PC-3 (cell line): ENCODE measurements around the gene NR3C1. TPM values are rescaled to one million over a fixed set of nuclear protein-coding genes. Genes with fewer than 3 reads are reported as not detected.

Experiments
- ATAC-seq: fragments of 200-7000 bp; cut with Tn5 transposase; 2 replicates; pipeline ENCODE4 v1.9.1; 2020; ENCODE audit warnings: mild to moderate bottlenecking, moderate library complexity
- BruUV-seq: library from RNA; stranded (reverse); fragments of 400-500 nt; replicated peaks from 2 replicates; lab custom pipeline; 2021; lab: Mats Ljungman, UMichigan
- CTCF ChIA-PET: fragments of 300-600 bp; sonication (Branson Sonifier 250); formaldehyde crosslinking; loops from one replicate; lab custom pipeline; 2022; ENCODE audit warnings: antibody characterized with exemption; lab: Charles Lee
- POLR2A ChIA-PET: fragments of 300-600 bp; sonication (Branson Sonifier 250); formaldehyde crosslinking; loops from one replicate; lab custom pipeline; 2022; ENCODE audit warnings: antibody characterized with exemption; ENCODE audit not compliant: unreplicated experiment; lab: Charles Lee
- DNase-seq: peaks from one replicate; pipeline ENCODE4 v3.0.0-alpha.2; 2015
- H2AFZ ChIP-seq: fragments of 300-600 bp; sonication (generic); 2 replicates; pipeline ENCODE4 v1.6.0; 2016; ENCODE audit warnings: antibody characterized with exemption, low read length
- H3F3A ChIP-seq: fragments of 300-600 bp; sonication (generic); one replicate; pipeline ENCODE4 v1.6.0; 2017; ENCODE audit warnings: antibody characterized with exemption, low read length, control low read depth, mild to moderate bottlenecking; ENCODE audit not compliant: unreplicated experiment
- H3K27ac ChIP-seq: fragments of 300-600 bp; sonication (generic); 2 replicates; pipeline ENCODE4 v1.5.1; 2016; ENCODE audit warnings: mild to moderate bottlenecking, low read length
- H3K27me3 ChIP-seq: fragments of 300-600 bp; sonication (generic); 2 replicates; pipeline ENCODE4 v1.6.1; 2016; ENCODE audit warnings: low read length, mixed read lengths
- H3K36me3 ChIP-seq: fragments of 300-600 bp; sonication (generic); 2 replicates; pipeline ENCODE4 v1.6.1; 2016; ENCODE audit warnings: low read depth, mixed run types, low read length, mixed read lengths
- H3K4me1 ChIP-seq: fragments of 300-600 bp; sonication (generic); 2 replicates; pipeline ENCODE4 v1.5.1; 2016; ENCODE audit warnings: low read length; ENCODE audit not compliant: insufficient read depth
- H3K4me2 ChIP-seq: fragments of 300-600 bp; sonication (generic); 2 replicates; pipeline ENCODE4 v1.6.0; 2016; ENCODE audit warnings: low read length
- H3K4me3 ChIP-seq: fragments of 300-600 bp; sonication (generic); 2 replicates; pipeline ENCODE4 v1.5.1; 2016; ENCODE audit warnings: mild to moderate bottlenecking, low read length, mixed read lengths
- H3K79me2 ChIP-seq: fragments of 300-600 bp; sonication (generic); 2 replicates; pipeline ENCODE4 v1.6.1; 2017; ENCODE audit warnings: low read length, mixed read lengths
- H3K9ac ChIP-seq: fragments of 300-600 bp; sonication (generic); 2 replicates; pipeline ENCODE4 v1.6.0; 2016; ENCODE audit warnings: mild to moderate bottlenecking, low read length
- H3K9me2 ChIP-seq: fragments of 300-600 bp; sonication (generic); replicated peaks from 2 replicates; pipeline ENCODE4 v1.6.1; 2016; ENCODE audit warnings: mixed run types, low read length, mixed read lengths
- H3K9me3 ChIP-seq: fragments of 300-600 bp; sonication (generic); 2 replicates; pipeline ENCODE4 v1.6.1; 2016; ENCODE audit warnings: low read length, mixed read lengths
- H4K20me1 ChIP-seq: fragments of 300-600 bp; sonication (generic); 2 replicates; pipeline ENCODE4 v1.6.1; 2016; ENCODE audit warnings: low read length, mixed read lengths
- CTCF ChIP-seq: fragments of 300-600 bp; sonication (generic); conservative IDR thresholded peaks from 2 replicates; pipeline ENCODE4 v1.5.1; 2017; ENCODE audit warnings: antibody characterized with exemption, low read depth, mild to moderate bottlenecking, low read length
- EZH2 ChIP-seq: fragments of 300-600 bp; sonication (generic); IDR thresholded peaks from one replicate; pipeline ENCODE4 v1.6.1; 2017; ENCODE audit warnings: antibody characterized with exemption, mild to moderate bottlenecking, low read length; ENCODE audit not compliant: unreplicated experiment
- EZH2phosphoT487 ChIP-seq: fragments of 300-600 bp; sonication (generic); IDR thresholded peaks from 2 replicates; pipeline ENCODE4 v1.6.1; 2018; ENCODE audit warnings: mild to moderate bottlenecking, antibody characterized with exemption, low read length, borderline replicate concordance
- intact Hi-C: fragments of 100-400 bp; cut with micrococcal nuclease; formaldehyde crosslinking; loops from 2 replicates; pipeline ENCODE4 v1.9.0; 2023
- total RNA-seq: library from RNA; depleted of rRNA; stranded (reverse); fragments of >200 nt; gene quantifications from 2 replicates; pipeline ENCODE4 v1.2.3, GENCODE V29; 2014

NR3C1 gene
- total RNA-seq, 1 experiment from 2014 or later = 13.0 TPM

GRCh38 chr5:143274952-143275351 lies 128.5 kb downstream of the NR3C1 start:
- POLR2A ChIA-PET = no interaction called here
- H3K9me2 ChIP-seq = no peaks in the 10 kb centered on the region
- no TSS peak for BruUV-seq
- TF ChIP-seq EZH2phosphoT487 (no peak), CTCF (no peak), EZH2 (no peak)
- no peak overlapping the region for H3K4me3 ChIP-seq
- H3K4me1 ChIP-seq = peaks cover 3% of the 10 kb centered on the region
- H3K36me3 ChIP-seq = no peaks in the 10 kb centered on the region
- no peaks in the 10 kb centered on the region for H4K20me1 ChIP-seq
- no peak overlapping the region for H3K4me2 ChIP-seq
- H2AFZ ChIP-seq = no peak overlapping the region
- no peaks in the 10 kb centered on the region for H3F3A ChIP-seq
- no peak overlapping the region for H3K27ac ChIP-seq
- CTCF ChIA-PET = no interaction called here
- intact Hi-C loops = no loop called here
- no peak for ATAC-seq
- H3K79me2 ChIP-seq = no peaks in the 10 kb centered on the region
- no peaks in the 10 kb centered on the region for H3K9me3 ChIP-seq
- DNase-seq = no peak
- no peak overlapping the region for H3K9ac ChIP-seq
- no peaks in the 10 kb centered on the region for H3K27me3 ChIP-seq

GRCh38 chr5:143271431-143271830 lies 132.1 kb downstream of the NR3C1 start:
- Histone ChIP-seq H3K4me3 (no peak overlapping the region), H3K9me2 (no peaks in the 10 kb centered on the region), H3K27ac (no peak overlapping the region), H3F3A (no peaks in the 10 kb centered on the region), H3K36me3 (no peaks in the 10 kb centered on the region), H3K9ac (no peak overlapping the region), H3K9me3 (no peaks in the 10 kb centered on the region), H3K4me2 (no peak overlapping the region), H3K27me3 (no peaks in the 10 kb centered on the region), H3K4me1 (no peaks in the 10 kb centered on the region), H2AFZ (no peak overlapping the region), H3K79me2 (no peaks in the 10 kb centered on the region), H4K20me1 (no peaks in the 10 kb centered on the region)
- intact Hi-C loops = no loop called here
- BruUV-seq = no TSS peak
- ChIA-PET CTCF (no interaction called here), POLR2A (no interaction called here)
- no peak for TF ChIP-seq EZH2phosphoT487
- no peak for TF ChIP-seq CTCF
- no peak for TF ChIP-seq EZH2
- no peak for DNase-seq
- no peak for ATAC-seq

- intact Hi-C loops = no loop called here
- Histone ChIP-seq H3K4me1 (no peaks in the 10 kb centered on the region), H3K9me3 (no peaks in the 10 kb centered on the region), H3K4me3 (no peak overlapping the region), H3F3A (no peaks in the 10 kb centered on the region), H2AFZ (no peak overlapping the region), H3K36me3 (no peaks in the 10 kb centered on the region), H3K9ac (no peak overlapping the region), H3K4me2 (no peak overlapping the region), H3K27me3 (no peaks in the 10 kb centered on the region), H3K27ac (no peak overlapping the region), H3K79me2 (no peaks in the 10 kb centered on the region), H3K9me2 (no peaks in the 10 kb centered on the region), H4K20me1 (no peaks in the 10 kb centered on the region)
- ATAC-seq (no peak), DNase-seq (no peak)
- TF ChIP-seq EZH2 = no peak
- ChIA-PET POLR2A (no interaction called here), CTCF (no interaction called here)
- BruUV-seq = no TSS peak
Observed at GRCh38 chr5:143268388-143268787, 135.1 kb downstream of the NR3C1 start.
